KMS-11 (cell line): ENCODE measurements around the gene PAK5.

ENCODE experiments used
- H2AFZ ChIP-seq: fragments of 200-600 bp; sonication (generic); 2 replicates; pipeline ENCODE4 v1.6.1; 2016; ENCODE audit warnings: antibody characterized with exemption, mixed run types, low read depth
- H3K27ac ChIP-seq: fragments of 200-600 bp; sonication (generic); 2 replicates; pipeline ENCODE4 v1.6.1; 2016; ENCODE audit warnings: mild to moderate bottlenecking, mixed run types
- H3K27me3 ChIP-seq: fragments of 200-600 bp; sonication (generic); 2 replicates; pipeline ENCODE4 v1.6.1; 2017; ENCODE audit warnings: mild to moderate bottlenecking, low read depth, mixed run types, moderate library complexity; ENCODE audit not compliant: insufficient read depth
- H3K36me3 ChIP-seq: fragments of 200-600 bp; sonication (generic); 2 replicates; pipeline ENCODE4 v1.6.1; 2017; ENCODE audit warnings: mild to moderate bottlenecking, mixed run types; ENCODE audit not compliant: insufficient read depth
- H3K4me1 ChIP-seq: fragments of 200-600 bp; sonication (generic); 2 replicates; pipeline ENCODE4 v1.6.1; 2016; ENCODE audit warnings: mild to moderate bottlenecking, low read depth, mixed run types; ENCODE audit not compliant: poor library complexity, severe bottlenecking
- H3K4me2 ChIP-seq: fragments of 200-600 bp; sonication (generic); 2 replicates; pipeline ENCODE4 v1.7.0; 2016; ENCODE audit warnings: mild to moderate bottlenecking, mixed run types
- H3K4me3 ChIP-seq: fragments of 200-600 bp; sonication (generic); IDR thresholded peaks from 2 replicates; pipeline ENCODE4 v1.6.1; 2017; ENCODE audit warnings: low read depth, low read length, mixed read lengths; ENCODE audit not compliant: insufficient read depth
- H3K79me2 ChIP-seq: fragments of 200-600 bp; sonication (generic); 2 replicates; pipeline ENCODE4 v1.6.1; 2016; ENCODE audit warnings: low read depth, mixed run types; ENCODE audit not compliant: insufficient read depth
- H3K9ac ChIP-seq: fragments of 200-600 bp; sonication (generic); 2 replicates; pipeline ENCODE4 v1.6.1; 2016; ENCODE audit warnings: mild to moderate bottlenecking, mixed run types
- H4K20me1 ChIP-seq: fragments of 200-600 bp; sonication (generic); 2 replicates; pipeline ENCODE4 v1.6.1; 2016; ENCODE audit warnings: mild to moderate bottlenecking, mixed run types; ENCODE audit not compliant: insufficient read depth
- CTCF ChIP-seq: fragments of 200-600 bp; sonication (generic); conservative IDR thresholded peaks from 2 replicates; pipeline ENCODE4 v1.6.1; 2017; ENCODE audit warnings: low read depth, mild to moderate bottlenecking, antibody characterized with exemption, low read length, moderate library complexity, mixed read lengths

The PAK5 gene

GRCh38 chr20:9630554-9630953 is 208.3 kb downstream of the PAK5 start:
- no peak for TF ChIP-seq CTCF
- Histone ChIP-seq H3K79me2 (no peaks in the 10 kb centered on the region), H3K36me3 (no peaks in the 10 kb centered on the region), H3K4me3 (no peak overlapping the region), H3K27me3 (no peaks in the 10 kb centered on the region), H2AFZ (no peak overlapping the region), H4K20me1 (no peaks in the 10 kb centered on the region), H3K27ac (no peak overlapping the region), H3K4me1 (peaks cover 15% of the 10 kb centered on the region), H3K4me2 (no peak overlapping the region), H3K9ac (no peak overlapping the region)

- Histone ChIP-seq H3K79me2 (no peaks in the 10 kb centered on the region), H3K36me3 (no peaks in the 10 kb centered on the region), H3K27ac (no peak overlapping the region), H3K4me2 (no peak overlapping the region), H3K4me1 (peaks cover 16% of the 10 kb centered on the region), H4K20me1 (no peaks in the 10 kb centered on the region), H2AFZ (no peak overlapping the region), H3K4me3 (no peak overlapping the region), H3K27me3 (no peaks in the 10 kb centered on the region), H3K9ac (no peak overlapping the region)
- no peak for TF ChIP-seq CTCF
Measured at GRCh38 chr20:9629831-9630230, 209.0 kb downstream of the PAK5 start.

- no peak overlapping the region for H2AFZ ChIP-seq
- H3K36me3 ChIP-seq, result no peaks in the 10 kb centered on the region
- H4K20me1 ChIP-seq, result no peaks in the 10 kb centered on the region
- no peaks in the 10 kb centered on the region for H3K79me2 ChIP-seq
- H3K4me2 ChIP-seq, result no peak overlapping the region
- no peak overlapping the region for H3K27ac ChIP-seq
- H3K4me1 ChIP-seq, result peaks cover 16% of the 10 kb centered on the region
- TF ChIP-seq CTCF, result no peak
- no peaks in the 10 kb centered on the region for H3K27me3 ChIP-seq
- H3K4me3 ChIP-seq, result no peak overlapping the region
- H3K9ac ChIP-seq, result no peak overlapping the region
Measured at GRCh38 chr20:9628589-9628988, 210.3 kb downstream of the PAK5 start.

GRCh38 chr20:9628141-9628540 is 210.7 kb downstream of the PAK5 start:
- H3K27ac ChIP-seq, result no peak overlapping the region
- H3K4me1 ChIP-seq, result peaks cover 16% of the 10 kb centered on the region
- no peaks in the 10 kb centered on the region for H3K27me3 ChIP-seq
- no peak overlapping the region for H3K9ac ChIP-seq
- no peak overlapping the region for H2AFZ ChIP-seq
- H3K4me2 ChIP-seq, result no peak overlapping the region
- no peaks in the 10 kb centered on the region for H4K20me1 ChIP-seq
- H3K79me2 ChIP-seq, result no peaks in the 10 kb centered on the region
- no peaks in the 10 kb centered on the region for H3K36me3 ChIP-seq
- no peak overlapping the region for H3K4me3 ChIP-seq
- TF ChIP-seq CTCF, result no peak
